Neutrophil (primary cell): Measurements from ENCODE around the gene MCTP1.

ENCODE experiments used
- H3K27ac ChIP-seq: fragments of 200-600 bp; sonication (generic); 2 replicates; pipeline ENCODE4 v1.5.1; 2016; ENCODE audit warnings: mild to moderate bottlenecking, moderate library complexity
- H3K27me3 ChIP-seq: fragments of 200-600 bp; sonication (generic); 2 replicates; pipeline ENCODE4 v1.6.0; 2016; ENCODE audit warnings: mild to moderate bottlenecking
- H3K36me3 ChIP-seq: fragments of 200-600 bp; sonication (generic); 2 replicates; pipeline ENCODE4 v1.5.1; 2017
- H3K4me1 ChIP-seq, 2 experiments: fragments of 200-600 bp in 1 of 2; sonication (generic) in 1 of 2; 1 replicate in 1 of 2; 2 replicates in 1 of 2; pipeline versions ENCODE4 v1.5.1 to v1.6.1; 2013 to 2016; ENCODE audit warnings: low read depth in 1 of 2, low read length in 1 of 2, mild to moderate bottlenecking in 1 of 2, moderate library complexity in 1 of 2; ENCODE audit not compliant: control insufficient read depth in 1 of 2, insufficient read depth in 1 of 2
- H3K4me3 ChIP-seq, 2 experiments: fragments of 200-600 bp in 1 of 2; sonication (generic) in 1 of 2; 1 replicate in 1 of 2; 2 replicates in 1 of 2; pipeline ENCODE4 v1.5.1; 2013 to 2016; ENCODE audit warnings: low read depth in 1 of 2, low read length in 1 of 2, mild to moderate bottlenecking in 1 of 2, moderate library complexity in 1 of 2
- H3K9me3 ChIP-seq: fragments of 200-600 bp; sonication (generic); 2 replicates; pipeline ENCODE4 v1.5.1; 2016
- TF ChIP-seq, protein P1 (sequence below): fragments of 200-600 bp; sonication (generic); IDR thresholded peaks from 2 replicates; pipeline ENCODE4 v1.5.1; 2016; ENCODE audit warnings: antibody characterized with exemption

MCTP1 gene

DNA sequence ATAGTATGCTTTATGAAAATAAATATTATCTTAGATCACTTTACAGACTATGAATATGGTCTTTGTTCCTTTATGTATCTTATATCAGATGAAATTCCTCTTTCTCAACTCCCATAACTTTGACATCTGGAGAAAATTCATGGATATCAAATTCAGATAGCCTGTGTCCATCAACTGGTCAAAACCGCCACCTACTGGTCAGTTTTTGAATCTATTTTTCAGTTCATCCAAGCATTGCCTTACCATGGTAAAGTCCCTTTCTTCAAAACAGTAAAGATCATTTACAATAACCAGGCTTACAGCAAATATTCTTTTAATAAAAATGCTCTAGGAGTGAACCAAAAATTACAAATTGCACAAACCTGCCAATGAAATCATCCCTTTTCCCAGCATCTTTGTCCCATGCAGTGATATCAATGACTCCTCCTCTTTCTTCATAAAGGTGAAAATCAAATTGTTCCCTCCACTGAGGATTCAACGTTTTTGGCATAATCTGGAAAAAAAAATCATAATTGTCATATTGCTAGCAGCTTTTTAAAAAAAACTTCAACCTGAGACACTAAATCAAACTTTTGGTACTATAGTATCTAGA is 375.9 kb downstream of the MCTP1 start:
- TF ChIP-seq, protein P1, sequence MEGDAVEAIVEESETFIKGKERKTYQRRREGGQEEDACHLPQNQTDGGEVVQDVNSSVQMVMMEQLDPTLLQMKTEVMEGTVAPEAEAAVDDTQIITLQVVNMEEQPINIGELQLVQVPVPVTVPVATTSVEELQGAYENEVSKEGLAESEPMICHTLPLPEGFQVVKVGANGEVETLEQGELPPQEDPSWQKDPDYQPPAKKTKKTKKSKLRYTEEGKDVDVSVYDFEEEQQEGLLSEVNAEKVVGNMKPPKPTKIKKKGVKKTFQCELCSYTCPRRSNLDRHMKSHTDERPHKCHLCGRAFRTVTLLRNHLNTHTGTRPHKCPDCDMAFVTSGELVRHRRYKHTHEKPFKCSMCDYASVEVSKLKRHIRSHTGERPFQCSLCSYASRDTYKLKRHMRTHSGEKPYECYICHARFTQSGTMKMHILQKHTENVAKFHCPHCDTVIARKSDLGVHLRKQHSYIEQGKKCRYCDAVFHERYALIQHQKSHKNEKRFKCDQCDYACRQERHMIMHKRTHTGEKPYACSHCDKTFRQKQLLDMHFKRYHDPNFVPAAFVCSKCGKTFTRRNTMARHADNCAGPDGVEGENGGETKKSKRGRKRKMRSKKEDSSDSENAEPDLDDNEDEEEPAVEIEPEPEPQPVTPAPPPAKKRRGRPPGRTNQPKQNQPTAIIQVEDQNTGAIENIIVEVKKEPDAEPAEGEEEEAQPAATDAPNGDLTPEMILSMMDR: peak; percentile 21
- H3K27me3 ChIP-seq: no peaks in the 10 kb centered on the region
- no peak overlapping the region for H3K4me3 ChIP-seq
- peaks cover 80% of the 10 kb centered on the region for H3K36me3 ChIP-seq
- H3K9me3 ChIP-seq: no peaks in the 10 kb centered on the region
- H3K4me1 ChIP-seq: no peaks in the 10 kb centered on the region
- no peak overlapping the region for H3K27ac ChIP-seq

DNA sequence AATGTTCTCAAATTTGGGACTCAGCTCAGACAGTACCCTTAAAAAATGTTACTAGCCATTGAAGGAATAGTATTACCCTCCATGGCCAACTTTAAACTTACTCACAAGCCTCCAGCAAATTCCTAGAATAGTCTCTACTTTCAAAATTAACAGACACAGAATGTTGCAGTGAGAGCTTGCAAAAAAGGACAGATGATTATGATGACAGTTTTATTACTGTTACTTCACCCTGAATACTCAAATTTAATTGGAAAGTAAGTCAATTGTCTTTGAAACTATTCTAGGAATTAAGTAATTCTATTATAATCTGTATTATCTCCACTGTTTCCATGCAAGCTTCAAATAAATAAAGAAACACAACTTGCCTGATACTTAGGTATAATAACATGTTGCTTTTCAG is 378.1 kb downstream of the MCTP1 start:
- Histone ChIP-seq H3K27me3 (no peaks in the 10 kb centered on the region), H3K4me1 (no peaks in the 10 kb centered on the region), H3K36me3 (peaks cover 88% of the 10 kb centered on the region), H3K9me3 (no peaks in the 10 kb centered on the region), H3K4me3 (no peak overlapping the region), H3K27ac (no peak overlapping the region)
- TF ChIP-seq, protein P1: no peak

DNA sequence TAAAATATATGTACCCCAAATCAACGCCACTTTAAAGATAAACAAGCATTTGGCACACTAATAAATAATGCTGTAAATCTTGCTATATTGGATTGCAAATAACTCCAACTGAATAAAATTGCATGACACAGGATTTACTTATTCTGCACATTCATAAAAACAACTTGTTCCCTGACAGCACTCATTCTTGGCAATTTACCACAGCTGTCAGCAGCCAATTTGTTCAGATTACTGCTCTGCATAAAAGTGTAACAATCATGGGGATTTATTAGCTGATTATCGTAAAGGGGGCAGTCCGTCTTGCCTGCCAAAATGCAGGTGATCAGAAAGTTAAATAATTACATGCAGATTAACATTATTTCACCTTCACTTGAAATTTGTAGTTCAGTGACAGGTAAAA is 381.2 kb downstream of the MCTP1 start:
- H3K4me3 ChIP-seq: no peak overlapping the region
- H3K4me1 ChIP-seq: no peaks in the 10 kb centered on the region
- no peaks in the 10 kb centered on the region for H3K9me3 ChIP-seq
- TF ChIP-seq, protein P1: no peak
- peaks cover 88% of the 10 kb centered on the region for H3K36me3 ChIP-seq
- H3K27ac ChIP-seq: no peak overlapping the region
- no peaks in the 10 kb centered on the region for H3K27me3 ChIP-seq

DNA sequence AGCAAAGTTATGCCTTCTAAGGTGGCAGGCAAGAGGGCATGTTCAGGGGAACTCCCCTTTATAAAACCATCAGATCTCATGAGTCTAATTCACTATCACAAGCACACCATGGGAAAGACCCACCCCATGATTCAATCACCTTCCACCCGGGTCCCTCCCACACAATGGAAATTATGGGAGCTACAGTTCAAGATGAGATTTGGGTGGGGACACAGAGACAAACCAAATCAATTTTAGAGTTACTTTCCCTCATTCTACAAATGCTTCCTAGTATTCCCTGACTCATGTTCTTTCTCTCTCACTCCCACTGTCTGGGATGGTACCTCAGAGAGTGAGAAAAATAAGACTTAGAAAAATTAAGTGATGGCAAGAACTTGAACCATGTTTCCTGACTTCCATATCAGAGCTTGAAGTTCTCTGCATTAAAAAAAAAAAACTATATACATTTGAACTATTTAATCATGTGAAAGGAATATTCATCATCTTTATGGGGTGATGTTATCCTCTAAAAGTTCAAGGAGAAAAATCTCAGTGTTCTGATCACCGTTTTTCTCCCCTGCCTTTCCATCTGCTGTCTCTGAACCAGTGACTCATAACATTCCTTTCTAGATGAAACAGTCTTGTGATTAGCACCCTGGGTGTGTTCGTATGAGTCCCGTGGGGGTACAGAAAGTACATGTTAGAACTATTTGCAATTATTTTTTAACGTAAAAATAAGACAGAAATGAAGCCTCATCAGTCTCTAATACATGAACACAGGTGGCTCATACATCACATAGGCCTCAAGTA is 383.5 kb downstream of the MCTP1 start:
- Histone ChIP-seq H3K4me1 (no peaks in the 10 kb centered on the region), H3K9me3 (no peaks in the 10 kb centered on the region), H3K27me3 (no peaks in the 10 kb centered on the region), H3K4me3 (no peak overlapping the region), H3K36me3 (peaks cover 81% of the 10 kb centered on the region), H3K27ac (no peak overlapping the region)
- TF ChIP-seq, protein P1: no peak

DNA sequence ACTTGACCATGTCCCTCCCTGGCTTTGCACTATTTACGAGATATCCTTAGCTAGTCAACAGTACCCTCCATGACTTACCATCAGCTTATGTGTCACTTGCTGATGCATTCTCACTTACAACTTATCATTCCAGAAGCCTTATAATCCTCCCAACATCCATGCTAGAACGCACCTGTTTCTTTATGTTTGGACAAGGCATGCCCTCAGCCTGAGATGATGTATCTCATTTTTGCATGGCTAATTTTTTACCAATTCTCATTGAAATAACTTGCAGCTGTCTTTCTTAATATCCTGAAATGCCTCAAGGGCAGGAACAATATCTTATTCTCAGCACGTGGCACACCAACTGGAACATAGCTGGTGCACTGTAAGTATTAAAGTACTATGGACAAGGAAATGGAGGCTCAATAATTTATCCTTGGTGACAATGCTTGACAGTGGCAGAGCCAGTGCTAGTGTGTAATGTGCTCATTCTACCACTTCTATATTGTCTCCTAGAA is 384.8 kb downstream of the MCTP1 start:
- no peaks in the 10 kb centered on the region for H3K4me1 ChIP-seq
- no peaks in the 10 kb centered on the region for H3K9me3 ChIP-seq
- no peaks in the 10 kb centered on the region for H3K27me3 ChIP-seq
- TF ChIP-seq, protein P1: no peak
- H3K27ac ChIP-seq: no peak overlapping the region
- peaks cover 68% of the 10 kb centered on the region for H3K36me3 ChIP-seq
- no peak overlapping the region for H3K4me3 ChIP-seq
